ENCODE measurements around the gene CASP8AP2.
A peak's percentile ranks its signal among the peaks of the same experiment; 100 is the strongest.
"Not testable (repeated sequence)": the region's sequence is repeated elsewhere in the genome, so short reads cannot be mapped to it uniquely, and the experiment has no call there.

CASP8AP2 gene

DNA sequence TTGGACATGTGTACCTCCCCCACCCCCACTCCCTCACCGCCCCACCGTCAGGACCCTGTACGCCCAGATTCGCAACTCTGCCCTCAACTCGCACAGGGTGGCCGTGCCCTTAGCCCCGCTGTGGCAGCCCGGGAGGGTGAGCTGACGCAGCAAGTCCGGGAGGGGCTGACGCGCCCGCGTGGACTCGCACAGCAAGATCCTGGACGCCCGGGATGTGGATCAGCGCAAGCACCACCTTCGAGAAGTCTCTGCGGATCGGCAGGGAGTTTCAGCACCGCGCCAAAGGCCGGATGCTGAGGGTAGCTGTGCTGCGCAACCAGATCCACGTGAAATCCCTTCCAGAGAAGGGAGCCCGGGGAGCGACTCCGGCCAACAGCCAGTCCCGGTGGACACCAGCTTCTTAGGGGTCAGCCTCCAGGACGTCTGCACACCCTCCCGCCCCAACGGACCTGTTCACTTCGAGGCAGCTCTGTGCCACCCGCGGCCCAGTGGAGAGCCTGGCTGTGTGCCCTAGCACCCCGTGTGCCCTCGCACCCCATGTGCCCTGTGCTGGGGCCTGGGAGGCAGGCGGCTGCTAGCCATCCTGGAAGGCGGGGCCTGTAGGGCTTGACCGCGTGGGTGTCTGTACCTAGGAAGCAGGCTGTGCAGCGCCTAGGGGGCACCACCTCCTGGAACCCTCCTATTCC lies 57.9 kb downstream of the CASP8AP2 start:
- DNase-seq (ENCODE audit: low read depth) = no peak

DNA sequence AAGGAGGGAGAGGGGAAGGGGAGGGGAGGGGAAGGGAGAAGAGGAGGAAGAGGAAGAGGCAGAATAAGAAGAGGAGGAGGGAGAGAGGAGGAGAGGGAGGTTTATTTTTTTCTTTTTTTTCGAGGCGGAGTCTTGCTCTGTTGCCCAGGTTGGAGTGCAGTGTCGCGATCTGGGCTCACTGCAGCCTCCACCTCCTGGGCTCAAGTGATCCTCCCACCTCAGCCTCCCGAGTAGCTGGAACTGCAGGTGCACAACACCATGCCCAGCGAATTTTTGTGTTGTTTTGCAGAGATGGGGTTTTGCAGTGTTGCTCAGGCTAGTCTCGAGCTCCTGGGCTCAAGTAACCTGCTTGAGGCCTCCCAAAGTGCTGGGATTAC lies 58.4 kb downstream of the CASP8AP2 start:
- DNase-seq (ENCODE audit: low read depth) = no peak

DNA sequence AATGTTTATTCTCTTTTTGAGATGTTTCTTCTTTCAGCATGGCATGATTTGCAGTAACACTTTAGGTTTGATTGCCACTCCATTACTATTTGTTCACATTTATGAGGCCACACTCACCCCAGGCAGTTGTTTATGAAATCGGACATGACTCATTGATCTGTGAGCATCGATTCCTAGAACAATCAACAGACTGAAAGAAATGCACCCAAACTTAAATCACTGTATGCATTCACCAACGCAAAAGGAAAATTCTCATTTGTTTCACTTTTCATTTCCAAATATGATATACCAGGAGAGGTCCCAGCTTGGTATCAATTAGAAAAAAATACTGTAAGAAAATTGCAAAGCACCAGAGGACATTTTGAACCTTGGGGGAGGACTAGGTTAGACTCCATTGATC lies 59.2 kb downstream of the CASP8AP2 start:
- no peak for DNase-seq (ENCODE audit: low read depth)

DNA sequence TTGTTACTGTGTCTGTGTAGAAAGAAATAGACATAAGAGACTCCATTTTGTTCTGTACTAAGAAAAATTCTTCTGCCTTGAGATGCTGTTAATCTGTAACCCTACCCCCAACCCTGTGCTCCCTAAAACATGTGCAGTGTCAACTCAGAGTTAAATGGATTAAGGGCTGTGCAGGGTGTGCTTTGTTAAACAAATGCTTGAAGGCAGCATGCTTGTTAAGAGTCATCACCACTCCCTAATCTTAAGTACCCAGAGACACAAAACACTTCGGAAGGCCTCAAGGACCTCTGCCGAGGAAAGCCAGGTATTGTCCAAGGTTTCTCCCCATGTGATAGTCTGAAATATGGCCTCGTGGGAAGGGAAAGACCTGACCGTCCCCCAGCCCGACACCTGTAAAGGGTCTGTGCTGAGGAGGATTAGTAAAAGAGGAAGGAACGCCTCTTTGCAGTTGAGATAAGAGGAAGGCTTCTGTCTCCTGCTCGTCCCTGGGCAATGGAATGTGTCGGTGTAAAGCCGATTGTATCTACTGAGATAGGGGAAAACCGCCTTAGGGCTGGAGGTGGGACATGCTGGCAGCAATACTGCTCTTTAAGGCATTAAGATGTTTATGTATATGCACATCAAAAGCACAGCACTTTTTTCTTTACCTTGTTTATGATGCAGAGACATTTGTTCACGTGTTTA lies 61.3 kb downstream of the CASP8AP2 start:
- not testable (repeated sequence) for DNase-seq (ENCODE audit: low read depth)

DNA sequence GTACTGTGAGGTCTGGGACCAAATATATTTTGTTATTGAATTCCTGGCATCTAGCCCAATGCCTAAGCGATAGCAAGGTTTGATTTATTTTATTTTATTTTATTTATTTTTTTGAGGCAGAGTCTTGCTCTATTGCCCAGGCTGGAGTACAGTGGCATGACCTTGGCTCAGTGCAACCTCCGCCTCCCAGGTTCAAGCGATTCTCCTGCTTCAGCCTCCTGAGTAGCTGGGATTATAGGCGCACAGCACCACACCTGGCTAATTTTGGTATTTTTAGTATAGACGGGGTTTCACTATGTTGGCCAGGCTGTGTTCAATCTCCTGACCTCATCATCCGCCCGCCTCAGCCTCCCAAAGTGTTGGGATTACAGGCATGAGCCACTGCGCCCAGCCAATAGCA lies 62.9 kb downstream of the CASP8AP2 start:
- not testable (repeated sequence) for DNase-seq (ENCODE audit: low read depth)

DNA sequence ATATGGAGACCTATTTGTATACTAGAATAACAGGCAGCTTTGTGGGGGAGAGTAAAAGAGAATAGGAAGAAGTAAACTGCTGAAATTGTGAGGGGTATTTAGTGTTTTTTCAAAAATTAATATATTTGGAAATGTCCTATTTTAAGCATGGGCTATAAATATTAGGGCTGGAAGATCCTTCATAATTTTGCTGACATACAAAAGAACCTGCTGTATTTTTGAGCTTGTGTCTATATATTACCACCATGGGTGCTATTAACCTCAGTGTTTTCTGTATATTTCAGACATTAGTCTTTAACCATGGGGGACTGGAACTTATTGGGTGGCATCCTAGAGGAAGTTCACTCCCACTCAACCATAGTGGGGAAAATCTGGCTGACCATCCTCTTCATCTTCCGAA lies 64.5 kb downstream of the CASP8AP2 start, which contains the start of gene GJA10:
TSS of gene GJA10 (plus strand) at position 301 of the 400 bp plus-strand sequence. CDS start at position 301, 0 bp downstream.
- no peak for DNase-seq (ENCODE audit: low read depth)

DNA sequence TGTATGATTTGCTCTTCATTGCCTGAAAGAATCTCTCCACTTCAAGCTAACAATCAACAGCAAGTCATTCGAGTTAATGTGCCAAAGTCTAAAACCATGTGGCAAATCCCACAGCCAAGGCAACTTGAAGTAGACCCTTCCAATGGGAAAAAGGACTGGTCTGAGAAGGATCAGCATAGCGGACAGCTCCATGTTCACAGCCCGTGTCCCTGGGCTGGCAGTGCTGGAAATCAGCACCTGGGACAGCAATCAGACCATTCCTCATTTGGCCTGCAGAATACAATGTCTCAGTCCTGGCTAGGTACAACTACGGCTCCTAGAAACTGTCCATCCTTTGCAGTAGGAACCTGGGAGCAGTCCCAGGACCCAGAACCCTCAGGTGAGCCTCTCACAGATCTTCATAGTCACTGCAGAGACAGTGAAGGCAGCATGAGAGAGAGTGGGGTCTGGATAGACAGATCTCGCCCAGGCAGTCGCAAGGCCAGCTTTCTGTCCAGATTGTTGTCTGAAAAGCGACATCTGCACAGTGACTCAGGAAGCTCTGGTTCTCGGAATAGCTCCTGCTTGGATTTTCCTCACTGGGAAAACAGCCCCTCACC lies 65.7 kb downstream of the CASP8AP2 start:
- DNase-seq (ENCODE audit: low read depth) = peak; percentile 68

DNA sequence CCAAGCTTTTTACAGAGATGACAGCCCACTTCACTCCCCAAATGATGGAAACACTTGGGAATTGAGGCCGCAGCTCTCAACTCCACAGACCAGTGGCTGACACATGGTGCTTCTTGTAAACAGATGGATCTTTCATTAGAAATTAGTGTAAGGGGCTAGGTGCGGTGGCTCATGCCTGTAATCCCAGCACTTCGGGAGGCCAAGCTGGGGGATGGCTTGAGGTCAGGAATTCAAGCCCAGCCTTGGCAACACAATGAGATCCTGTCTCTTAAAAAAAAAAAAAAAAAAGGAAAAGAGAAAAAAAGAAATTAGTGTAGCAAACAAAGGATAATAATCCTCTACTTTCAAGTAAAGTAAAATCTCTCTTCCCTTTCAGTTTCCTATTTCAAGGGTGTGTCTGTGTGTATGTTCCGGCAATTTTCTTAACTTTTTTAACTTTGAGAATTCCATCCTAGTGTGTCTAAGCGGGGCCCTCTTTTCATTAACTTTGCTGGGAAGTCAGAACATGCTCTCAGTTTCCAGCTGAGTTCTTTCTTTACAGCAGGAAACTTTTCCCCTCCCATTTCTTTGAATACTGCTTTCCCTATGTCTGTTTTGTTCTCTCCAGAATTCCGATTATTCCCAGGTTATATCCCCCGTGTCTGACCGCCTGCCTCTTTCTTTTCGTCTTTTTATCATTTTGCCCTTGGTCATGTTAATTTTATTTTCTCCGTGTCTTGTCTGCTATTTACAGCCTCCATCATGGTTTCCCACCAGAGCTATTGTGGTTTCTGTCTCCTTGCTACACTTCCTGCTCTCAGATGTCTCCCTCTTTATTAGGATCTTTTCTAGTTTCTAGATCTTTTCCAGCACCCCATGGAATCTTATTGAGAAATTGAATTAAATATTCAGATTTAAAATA lies 80.6 kb downstream of the CASP8AP2 start:
- DNase-seq (ENCODE audit: low read depth) = not testable (repeated sequence)

DNA sequence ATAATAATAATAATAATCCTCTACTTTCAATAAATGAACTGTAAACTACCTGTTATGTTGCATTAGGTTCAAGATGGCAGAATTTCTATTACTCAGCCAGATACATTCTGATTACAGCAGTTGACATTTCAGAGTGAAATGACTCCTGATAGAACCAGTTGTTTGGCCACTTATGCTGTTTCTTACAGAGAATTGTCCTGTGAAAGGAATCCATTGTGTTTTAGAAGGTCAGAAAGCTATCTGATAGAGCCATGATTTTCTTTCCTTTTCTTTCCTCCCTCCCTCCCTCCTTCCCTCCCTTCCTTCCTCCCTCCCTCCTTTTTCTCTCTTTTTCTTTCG lies 81.2 kb downstream of the CASP8AP2 start:
- DNase-seq (ENCODE audit: low read depth) = no peak

DNA sequence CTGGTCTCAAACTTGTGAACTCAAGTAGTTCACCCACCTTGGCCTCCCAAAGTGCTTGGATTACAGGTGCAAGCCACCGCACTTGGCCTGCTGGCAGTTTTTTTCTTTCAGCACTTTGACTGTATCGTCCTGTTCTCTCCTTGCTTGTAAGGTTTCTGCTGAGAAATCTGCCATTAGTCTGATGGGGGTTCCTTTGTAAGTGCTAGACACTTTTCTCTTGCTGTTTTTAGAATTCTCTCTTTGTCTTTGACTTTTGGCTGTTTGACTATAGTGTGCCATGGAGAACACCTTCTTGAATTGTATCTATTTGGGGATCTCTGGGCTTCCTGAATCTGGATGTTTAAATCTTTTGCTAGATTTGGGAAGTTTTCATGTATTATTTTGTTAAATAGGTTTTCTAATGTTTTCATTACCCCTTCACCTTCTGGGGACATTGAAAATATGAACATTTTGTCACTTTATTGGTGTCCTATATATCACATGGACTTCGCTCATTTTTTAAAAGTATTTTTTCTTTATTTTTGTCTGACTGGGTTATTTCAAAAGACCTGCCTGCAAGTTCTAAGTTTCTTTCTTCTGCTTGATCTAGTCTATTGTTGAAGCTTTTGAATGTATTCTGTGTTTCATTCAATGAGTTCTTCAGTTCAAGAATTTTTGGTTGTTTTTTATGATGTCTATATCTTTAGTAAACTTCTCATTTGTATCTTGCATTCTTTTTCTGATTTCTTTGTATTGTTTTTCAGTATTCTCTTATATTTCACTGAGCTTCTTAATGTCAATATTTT lies 86.6 kb downstream of the CASP8AP2 start:
- DNase-seq (ENCODE audit: low read depth) = no peak

DNA sequence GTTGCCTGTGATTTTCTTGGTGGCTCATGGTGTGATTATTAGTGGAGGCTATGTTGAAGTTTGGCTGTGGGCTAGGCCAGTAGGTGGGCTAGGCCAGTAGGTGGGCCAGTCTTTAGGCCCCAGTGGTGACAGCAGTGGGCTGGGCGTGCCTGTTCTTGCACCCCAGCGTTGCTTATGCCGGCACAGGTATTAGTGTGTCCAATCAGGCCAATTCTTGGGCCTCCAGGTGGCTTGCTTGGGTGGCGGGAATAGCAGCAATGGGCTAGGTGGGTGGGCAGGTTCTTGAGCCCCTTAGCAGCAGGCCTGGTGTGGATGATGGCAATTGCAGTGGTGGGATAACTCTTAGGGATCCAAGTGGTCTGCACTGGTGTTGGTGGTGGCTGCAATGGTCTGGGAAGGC lies 87.5 kb downstream of the CASP8AP2 start:
- DNase-seq (ENCODE audit: low read depth) = no peak

DNA sequence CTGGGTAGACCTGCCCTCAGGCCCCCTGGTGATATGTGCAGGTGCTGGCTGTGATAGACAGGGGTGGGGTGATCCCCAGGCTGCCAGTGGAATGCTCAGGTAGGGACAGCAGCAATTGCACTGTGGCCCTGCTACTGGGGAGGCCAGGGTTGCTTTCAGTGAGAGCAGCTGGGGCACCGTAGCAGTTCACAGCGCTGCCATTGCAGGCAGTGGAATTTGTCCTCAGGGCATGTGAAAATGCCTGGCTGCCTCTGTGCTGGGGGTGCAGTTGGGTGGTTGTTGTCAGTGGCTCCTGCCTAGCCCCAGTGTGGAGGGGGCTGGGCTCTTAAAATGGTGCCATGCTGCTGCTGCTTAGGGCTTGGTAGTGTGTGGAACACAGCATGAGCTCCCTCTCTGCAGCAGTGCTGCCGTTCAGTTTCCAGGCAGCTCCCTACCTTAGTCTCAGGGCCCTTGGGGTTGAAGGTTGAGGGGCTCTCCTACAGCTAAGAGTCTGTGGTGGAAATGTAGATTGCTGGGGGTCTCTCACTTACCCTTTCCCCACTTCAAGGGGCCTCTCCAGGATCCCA lies 88.2 kb downstream of the CASP8AP2 start:
- DNase-seq (ENCODE audit: low read depth) = no peak

Data from EH (cell line).